Measurements from ENCODE around the gene FAM228A.
A peak's percentile ranks its signal among the peaks of the same experiment; 100 is the strongest.

Gene FAM228A

DNA sequence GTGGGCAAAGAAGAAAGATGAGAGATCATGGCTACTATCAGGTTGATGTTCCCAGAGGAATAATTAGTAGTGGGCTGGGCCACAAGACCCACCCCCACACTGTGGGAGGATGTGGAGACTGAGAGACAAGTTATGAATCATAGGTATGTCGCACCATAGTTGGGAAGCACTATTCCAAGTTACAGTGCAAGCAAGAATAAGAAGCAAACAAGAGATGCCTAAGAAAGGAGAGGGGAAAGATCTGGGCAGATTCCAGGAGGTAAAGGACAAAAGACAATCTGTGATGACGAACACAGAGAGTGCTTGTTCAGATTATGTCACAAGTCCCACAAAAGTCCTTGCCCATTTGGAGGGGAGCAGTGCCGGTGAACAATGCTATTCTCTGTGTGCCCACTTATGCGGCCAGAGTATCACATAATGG is 56.6 kb downstream of the FAM228A start:
- DNase-seq, result no peak

DNA sequence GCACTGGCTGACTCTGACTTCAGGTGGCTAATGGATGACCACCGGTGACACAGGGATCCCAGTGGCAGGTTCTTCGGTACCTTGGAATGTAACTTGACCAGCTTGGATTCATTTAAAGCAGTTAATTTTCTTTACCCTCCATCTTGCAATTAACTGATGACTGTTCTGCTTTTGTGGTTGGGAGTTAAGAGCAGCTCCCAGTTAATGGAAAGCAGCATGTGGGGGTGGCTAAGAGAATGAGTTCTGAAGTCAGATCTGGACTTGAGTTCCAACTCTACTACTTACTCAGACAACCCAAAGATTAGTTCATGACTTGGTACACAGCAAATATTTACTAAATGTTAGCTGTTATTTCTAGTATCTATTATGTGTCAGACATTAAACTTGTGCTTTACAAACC is 58.5 kb downstream of the FAM228A start:
- DNase-seq, result no peak

DNA sequence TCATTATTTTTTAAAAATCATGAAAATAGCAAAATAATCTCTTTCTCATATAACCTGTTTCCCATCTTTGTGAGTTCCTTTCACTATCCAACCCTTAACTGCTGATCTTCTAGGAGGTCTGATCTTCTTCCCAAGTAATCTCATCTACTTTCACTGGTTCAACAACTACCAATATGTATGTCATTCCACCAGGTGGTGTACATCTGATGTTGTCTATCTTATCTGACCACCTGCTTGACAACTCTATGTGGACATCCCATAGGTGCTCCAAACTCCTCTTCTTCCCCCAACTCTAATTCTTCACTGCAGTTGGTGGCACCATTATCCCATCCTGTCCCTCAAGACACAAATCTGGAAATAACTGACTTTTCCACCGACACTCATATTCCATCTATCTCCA is 62.5 kb downstream of the FAM228A start:
- DNase-seq, result peak; percentile 24

DNA sequence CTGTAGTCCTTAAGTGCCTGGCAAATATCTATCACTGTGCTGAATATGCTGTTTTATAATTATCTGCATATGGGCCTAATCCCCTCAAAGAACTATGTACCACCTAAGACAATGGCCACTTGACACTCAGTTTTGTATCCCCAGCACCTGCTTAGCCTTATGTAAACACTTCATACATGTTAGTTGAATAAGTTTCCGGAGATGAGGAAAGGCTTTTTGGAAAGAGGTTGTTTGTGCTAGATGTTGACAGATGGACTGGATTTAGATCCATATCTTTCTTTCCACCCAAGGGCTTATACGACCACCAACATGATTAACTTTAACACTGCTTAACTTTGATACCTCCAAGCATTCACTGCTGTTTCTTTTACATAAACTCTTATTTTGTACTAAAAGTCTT is 63.3 kb downstream of the FAM228A start:
- DNase-seq, result no peak

DNA sequence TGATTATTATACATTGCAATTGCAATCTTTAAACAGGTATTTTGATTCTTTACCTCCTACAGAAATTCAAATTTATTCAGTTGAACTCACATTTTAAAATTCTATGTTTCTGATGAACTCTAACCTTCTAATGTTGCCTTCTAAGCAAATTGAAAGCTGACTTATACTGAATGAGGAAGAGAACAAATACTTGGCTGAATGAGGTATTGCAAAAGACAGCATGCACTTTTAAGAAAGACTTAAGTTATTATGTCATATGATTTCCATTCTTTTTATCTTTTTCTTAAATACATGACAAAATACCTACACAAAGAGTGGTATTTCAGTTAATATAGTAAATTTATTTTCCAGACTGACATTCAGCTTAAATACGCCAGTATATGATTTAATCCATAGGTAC is 64.7 kb downstream of the FAM228A start:
- DNase-seq, result no peak

Measured in hematopoietic multipotent progenitor cell treated with erythropoietin and hydrocortisone succinate and interleukin-3 and kit ligand, for 6 days (in vitro differentiated cells).